Hematopoietic multipotent progenitor cell treated with erythropoietin and hydrocortisone succinate and interleukin-3 and kit ligand, for 15 days (in vitro differentiated cells): ENCODE measurements around the gene TOP2B.

Source experiments
- DNase-seq: peaks from one replicate; pipeline ENCODE4 v3.0.0-alpha.2; 2015; ENCODE audit warnings: low spot score

The TOP2B gene

DNA sequence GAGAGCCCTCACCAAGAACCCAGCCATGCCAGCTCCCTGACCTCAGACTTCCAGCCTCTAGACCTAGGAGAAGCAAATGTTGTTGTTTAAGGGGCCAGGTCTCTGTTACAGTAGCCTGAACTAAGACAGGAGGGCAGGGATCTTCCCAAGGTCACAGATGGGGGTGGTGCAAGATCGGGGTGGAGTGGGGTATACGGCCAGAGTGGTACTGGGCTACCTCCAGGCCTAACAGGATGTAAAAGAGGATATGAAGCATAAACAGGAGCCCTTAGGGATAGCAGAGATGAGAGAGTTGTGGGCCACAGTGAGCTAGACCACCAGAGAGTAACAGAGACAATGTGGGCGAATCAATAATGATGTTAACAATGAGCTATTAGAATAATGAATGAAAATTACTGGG, 82.9 kb downstream of the TOP2B start:
- no peak for DNase-seq

DNA sequence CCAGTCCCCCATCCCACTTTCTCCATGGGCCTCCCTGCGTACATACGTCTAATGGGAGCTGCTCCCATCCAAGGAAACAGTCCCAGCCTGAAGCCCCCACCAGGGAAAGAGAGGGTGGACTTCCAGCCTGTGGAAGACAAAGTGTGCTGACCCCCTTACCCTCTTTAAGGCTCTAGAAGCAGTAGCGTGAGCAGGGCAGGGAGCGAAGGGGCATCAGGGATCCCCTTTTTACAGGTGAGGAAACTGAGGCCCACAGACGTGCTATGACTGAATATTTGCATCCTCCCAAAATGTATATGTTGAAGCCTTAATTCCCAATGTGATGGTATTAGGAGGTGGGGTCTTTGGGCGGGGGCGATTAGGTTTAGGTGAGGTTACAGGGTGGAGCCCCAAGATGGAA, 83.4 kb downstream of the TOP2B start:
- DNase-seq = no peak

DNA sequence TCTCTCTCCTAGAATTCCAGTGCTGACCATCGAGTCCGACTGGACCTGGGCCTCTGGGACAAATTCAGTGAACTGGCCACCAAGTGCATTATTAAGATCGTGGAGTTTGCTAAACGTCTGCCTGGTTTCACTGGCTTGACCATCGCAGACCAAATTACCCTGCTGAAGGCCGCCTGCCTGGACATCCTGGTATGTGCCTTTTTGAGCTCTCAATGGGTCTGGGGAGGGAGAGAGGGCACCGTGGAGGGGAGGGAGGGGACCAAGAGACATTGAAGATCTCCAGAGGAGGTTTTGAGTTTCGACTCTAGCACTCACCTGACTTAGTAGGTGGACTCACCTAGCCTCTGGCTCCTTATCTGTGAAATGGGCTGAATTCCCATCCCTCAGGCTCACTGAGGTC, 84.2 kb downstream of the TOP2B start:
- no peak for DNase-seq

DNA sequence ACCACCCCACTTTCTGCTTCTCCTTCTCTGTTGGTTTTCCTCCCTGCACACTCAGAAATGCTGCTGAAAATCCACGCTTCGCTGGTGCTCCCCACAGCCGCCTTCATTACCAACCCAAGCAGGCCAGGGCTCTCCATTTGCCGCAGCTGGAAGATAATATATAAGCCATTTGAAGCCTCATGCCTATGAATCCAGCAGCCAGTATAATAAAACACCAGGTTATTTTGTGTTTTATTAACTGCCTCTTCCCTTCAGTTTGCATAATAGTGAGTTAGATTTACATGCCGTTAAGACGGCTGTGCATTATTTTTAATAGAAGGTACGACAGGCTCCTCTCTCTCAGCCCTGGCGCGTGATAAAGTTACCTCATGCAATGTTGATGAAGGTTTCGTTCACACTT, 86.6 kb downstream of the TOP2B start:
- DNase-seq = no peak

DNA sequence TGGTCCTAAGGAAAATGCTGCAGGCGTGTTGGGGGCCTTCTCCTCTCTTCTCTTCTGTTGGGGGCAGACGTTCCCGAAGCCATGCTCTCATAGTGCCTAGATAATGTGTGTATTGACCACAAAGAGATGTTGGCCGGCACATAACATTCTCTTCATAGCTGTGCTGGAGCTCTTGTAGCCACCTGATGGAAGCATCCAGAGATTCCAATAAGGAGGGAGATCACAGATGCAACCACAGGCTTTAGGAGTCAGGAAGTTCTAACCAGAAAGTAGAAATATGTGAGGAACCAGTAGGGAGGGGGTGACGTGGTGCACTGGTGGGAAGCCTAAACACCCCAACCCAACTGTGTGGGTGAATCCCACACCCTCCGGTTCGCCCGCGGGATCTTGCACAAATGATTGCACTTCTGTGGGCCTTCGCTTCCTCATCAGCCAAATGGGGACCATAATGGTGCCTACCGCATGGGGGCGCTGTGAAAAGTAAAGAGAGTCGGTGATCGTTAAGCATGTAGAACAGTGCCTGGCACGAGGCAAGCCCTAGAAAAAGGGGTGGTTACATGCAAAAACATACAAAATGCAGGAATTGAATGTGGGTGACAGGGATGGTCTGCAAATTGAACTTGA, 87.8 kb downstream of the TOP2B start:
- peak; percentile 15 for DNase-seq

DNA sequence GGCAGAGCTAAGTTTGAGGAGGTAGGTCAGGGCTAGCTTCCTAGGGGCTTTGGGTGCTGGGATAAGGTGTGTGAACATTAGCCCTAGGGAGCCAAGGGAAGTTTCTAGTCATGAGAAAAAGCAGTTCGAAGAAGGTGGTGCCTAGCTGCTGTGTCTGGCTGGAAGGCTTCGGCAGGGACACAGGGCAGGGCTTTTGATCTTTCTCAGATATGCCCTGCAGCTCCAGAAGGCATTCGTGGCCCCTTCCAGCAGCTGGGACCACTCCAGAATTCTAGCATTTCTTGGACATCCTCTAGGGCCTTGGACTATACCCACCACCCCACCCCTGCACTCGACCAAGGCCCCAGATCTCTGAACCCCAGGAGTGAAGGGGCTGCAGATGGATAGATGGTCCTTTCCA, 88.6 kb downstream of the TOP2B start:
- DNase-seq = no peak

DNA sequence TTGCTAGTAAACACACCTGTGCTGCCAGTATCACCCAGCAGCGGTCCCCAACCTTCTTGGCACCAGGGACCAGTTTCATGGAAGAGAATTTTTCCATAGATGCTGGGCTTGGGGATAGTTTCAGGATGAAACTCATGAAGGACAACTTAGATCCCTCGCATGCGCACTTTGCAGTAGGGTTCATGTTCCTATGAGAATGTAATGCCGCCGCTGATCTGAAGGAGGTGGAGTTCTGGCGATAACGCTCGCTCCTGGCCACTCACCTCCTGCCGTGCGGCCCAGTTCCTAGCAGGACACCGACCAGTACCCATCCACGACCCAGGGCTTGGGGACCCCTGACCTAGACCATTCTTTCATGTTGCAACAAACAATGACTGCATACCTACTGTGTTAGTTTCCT, 89.7 kb downstream of the TOP2B start:
- no peak for DNase-seq

DNA sequence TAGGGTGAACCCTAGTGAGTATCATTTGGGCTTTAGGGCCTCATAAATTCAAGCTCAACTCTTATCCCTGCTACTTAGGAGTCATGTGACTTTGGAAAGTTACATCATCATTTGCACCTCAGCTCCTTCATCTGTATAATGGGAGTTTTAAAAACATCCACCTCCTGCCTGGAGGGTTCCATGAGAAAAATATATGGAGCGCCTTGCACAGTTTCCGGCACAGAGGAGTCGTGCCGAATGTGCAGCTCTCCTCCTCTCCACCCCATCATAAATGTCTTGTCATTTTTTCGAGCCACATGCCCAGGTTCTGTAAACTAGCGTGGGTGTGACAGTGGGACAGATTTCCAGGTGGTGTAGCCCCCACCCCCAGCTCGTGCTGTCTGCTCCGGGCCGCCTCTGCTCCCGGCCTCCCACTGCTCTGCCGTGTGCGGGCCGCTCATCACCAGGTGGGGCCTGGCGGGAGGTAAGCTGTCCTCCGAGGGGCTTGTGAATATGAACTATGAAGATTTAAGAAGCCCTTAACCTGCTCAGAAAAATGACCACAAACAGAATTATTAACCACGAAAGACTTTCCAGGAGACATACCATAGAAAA, 90.4 kb downstream of the TOP2B start:
- DNase-seq = no peak

DNA sequence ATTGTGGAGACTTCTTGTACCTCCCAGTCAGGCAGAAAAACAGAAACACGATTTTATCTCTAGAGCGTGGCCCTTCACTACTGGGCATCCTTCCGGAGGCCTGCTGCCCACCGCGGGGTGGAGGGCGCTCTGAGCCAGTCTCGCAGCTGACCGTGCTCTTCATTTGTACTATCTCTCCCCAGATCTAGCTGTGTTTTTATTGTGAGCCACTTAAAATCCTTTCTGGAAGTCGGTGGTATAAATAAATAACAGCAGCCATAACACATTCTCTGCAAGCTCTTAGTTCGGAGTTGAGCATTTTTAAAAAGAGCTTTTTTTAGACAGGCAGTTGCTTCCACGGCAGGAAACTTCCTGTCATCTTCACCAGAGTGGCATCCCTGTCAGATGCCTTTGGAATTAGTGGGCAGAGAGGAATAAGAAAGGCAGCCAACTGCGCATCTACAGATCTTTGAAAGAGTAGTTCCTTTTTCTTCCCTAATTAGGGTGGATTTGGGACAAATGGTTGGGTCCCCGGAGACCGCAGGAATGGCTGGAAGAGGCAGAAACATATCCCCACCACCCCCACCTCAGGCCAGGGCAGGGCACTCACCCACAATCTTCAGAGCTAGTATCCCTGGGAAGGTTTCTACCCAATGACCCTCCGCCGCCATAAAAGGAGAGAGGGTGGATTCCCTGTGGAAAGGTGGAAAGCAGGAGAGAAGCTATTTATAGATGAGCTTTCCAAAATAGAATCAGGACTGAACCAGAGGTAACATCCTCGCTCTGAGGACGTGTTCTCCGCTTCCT, 91.1 kb downstream of the TOP2B start:
- DNase-seq = no peak

DNA sequence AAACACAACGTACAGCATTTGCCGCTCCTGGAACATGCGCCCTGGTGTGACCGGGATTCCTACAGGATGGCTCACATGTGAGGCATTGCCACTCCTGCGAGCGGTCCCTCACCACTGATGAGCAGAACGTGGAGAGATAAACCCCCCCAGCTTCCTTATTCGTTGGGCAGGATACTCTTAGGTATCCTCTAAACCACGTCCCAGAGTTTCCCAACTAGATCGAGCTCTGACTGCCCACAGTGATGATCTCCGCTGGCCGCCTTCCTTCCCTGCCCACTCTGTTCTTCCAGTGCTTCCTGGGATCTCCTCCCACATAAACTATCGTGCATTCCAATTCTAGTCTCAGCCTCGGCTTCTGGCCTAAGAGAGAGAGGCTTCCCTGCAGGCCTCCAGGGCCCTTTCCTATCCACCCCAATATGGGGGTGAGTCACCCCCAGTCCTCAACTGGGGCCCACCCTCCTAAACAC, 91.8 kb downstream of the TOP2B start:
- DNase-seq = no peak

DNA sequence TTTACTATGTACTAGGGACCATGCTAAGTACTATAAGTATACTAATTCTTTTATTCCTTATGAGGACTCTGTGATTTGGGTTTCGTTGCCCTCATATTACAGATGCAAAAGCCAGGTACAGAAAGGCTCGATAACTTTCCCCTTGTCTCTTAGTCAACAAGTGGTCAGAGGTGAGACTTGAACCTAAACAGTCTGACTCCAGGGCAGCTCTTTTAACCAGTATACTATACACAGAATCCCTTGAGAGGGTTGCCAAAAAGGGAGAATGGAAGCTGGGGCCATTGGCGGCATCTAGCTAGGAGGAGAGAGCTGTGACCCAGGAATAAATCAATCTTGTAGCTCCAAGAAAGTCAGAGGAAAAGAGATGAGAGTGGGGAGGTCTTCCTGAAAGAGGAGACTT, 92.4 kb downstream of the TOP2B start:
- no peak for DNase-seq

DNA sequence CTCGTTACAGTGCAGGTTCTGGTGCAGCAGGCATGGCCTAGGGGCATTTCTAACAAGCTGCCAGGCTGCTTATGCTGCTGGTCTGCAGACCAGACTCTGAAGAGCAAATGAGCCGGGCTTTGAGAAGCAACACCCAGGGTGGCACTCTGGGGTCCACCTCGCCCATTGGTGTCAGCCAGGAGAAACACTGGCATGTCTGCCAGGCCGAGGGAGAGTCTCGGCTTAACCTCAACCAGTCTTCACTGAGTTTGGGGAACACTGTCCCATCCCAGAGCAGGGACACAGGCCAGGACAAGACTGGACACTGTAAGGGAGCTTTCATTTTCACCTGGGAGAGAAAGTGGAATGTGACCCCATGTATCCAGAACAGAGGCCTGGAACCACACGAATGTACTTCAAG, 93.4 kb downstream of the TOP2B start:
- DNase-seq = no peak

DNA sequence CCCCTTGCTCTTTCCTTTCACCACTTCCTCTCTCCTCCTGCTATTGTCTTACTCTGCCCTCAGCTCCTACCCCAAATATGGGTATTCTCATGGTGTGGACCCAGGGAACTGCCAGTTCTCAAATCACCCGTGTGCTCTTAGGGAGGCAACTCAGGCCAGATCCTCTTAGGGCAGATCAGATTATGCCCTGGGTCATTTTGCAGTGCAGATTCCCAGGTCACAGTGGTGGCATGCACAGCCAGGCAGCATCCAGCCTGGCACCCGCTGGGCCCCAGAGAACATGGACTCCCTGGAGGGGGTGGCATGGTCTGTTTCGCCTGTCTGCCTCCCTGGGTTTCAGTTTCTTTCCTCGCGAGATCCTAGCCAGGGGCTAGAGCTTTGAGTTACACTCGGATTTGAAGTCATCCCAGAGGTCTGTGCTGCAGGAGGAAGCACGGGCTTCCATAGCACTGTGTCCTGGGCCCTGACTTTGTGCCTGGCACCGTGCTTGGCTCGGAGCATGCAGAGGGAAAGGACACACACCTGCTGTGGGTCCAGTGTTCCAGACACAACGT, 96.1 kb downstream of the TOP2B start:
- DNase-seq = no peak

DNA sequence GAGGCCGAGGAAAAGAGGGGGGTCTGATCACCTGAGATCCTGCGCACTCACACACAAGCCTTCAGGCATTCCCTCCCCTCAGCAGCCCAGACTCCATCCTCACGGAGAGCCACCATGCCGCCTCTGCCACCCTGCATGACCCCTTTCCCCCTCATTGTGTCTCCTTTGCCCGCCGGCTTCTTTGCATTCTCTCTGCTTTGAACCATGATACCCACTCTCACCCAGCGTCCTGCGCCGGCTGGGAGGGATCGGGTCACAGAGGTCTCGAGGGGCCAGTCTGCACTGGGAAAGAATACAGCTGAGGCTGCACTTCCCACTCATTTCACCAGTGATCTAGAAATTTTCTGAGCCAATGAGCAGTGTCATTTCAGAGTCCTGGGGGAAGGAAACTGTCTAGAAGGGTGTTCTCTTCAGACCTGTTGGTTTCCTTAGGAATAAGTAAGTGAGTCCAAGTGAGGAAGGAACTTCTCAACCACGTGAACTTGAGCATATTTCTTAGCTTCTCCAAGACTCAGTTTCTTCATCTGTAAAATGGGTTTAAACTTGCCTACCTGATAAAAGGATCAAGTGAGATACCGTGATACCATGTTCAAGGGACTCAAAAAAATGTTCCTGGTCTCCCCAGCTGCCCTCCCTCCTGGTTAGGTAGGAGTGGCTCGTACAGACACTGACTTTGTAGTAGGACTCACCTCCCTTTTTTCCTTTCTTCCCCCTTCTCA, 96.7 kb downstream of the TOP2B start:
- no peak for DNase-seq

DNA sequence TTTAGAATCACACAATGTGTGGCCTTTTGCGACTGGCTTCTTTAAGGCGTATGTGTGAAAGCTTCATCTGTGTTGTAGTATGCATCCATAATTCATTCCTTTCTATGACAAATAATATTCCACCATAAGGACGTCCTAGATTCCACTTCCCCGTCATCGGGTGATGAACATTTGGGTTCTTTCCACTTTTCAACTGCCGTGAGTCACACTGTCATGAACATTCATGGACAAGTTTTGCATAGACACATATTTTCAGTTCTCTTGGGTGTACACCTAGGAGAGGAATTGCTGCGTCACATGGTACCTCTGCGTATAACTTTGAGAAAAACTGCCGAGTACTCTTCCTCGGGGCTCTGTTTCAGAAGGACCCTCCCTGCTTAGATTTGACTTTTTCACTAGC, 97.3 kb downstream of the TOP2B start:
- no peak for DNase-seq

DNA sequence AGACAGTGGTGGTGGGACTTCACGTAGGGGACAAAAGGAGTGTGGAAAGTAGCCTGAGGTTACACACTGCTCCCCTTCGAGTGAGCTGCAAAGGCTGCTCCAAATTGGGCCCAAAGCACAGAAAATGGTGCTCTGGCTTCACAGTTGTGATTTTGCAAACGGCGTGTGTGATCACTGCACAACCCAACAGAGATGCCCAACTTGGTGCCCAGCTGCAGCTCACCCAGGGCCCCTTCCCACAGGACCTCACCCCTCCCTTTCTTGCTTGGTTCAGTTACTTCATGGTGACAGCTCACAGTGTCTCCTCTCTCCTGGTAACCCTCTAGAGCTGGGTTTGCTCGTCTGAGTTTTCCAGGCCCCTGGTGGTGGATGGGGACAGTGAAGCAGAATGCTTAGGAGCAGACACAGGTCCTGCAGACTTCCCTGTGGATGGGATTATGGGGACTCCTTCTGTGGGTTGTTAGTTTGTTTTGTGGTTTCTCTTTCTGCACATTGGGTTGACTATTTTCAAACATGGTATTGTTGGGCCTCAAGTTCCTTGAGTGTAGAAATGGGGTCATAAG, 98.3 kb downstream of the TOP2B start:
- DNase-seq = no peak

DNA sequence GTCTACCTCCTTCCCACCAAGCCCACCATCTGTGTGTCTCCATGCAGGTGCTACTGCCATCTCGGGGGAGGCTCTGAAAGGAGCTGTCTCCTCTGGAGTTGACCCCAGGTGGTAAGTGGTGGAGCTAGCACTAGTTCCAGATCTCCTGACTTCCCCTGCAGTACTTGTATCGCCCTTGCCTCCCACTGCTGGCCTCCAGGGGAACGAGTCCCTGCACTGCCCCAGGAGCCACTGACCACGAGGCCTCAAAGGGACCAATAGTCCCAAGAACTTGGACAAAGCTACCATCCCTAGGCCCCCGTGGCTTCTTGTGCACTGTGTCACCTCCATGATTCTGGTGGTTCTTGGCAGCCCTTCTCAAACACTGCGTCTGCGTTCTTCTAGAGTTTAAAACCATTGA, 98.9 kb downstream of the TOP2B start:
- DNase-seq = no peak

DNA sequence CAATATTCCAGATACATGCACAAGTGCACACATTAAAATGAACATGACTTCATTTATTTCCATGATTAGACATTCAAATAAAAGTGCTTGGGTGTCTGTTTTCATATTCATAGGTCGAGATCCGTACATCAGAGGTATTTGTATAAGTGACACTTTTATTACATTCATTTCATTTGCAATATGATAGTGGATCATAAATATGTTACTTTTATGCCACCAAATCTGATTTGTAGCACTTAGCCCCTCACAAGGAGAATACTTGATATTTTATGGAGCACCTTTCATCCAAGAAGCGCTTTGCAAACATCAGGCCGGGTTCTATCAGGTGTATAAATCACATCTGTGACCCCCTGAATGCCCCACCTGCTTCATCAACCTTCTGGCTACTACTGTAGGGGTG, 100.6 kb downstream of the TOP2B start:
- DNase-seq = no peak

DNA sequence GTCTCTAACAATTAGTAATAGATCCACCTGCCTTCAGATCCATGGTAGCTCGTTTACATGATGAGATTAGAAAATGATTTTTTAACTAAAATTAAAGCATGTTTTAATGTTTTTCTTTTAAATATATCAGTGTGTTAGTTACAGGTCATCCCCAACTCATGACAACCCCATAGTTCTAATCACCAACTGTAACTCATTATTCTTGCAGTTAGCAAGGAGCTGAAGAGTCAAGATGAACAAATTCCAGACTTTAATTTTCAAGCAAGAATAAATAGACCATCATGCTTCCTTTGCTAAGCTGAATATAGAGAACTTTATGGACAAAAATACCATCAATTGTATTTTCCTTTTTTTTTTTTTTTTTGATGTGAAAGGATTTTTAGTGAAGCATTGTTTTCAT, 101.1 kb downstream of the TOP2B start:
- no peak for DNase-seq

DNA sequence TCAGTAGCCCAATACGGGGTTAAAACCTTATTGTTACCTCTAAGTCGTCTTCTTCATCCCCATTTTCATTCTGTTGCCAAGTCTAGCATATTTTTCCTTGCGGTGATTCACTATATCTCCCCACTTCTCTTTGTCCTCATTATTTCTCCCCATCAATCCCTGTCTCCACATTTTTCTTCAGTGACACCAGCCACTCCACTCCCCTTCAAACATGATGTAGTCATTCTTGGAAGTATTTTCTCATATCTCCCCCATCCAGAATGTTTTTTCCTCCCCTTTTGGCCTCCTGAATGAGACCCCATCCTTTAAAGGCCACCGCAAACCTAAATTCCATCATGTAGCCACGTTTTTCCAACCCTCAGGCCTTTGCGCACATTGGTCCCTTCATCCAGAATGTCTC, 105.9 kb downstream of the TOP2B start:
- no peak for DNase-seq

DNA sequence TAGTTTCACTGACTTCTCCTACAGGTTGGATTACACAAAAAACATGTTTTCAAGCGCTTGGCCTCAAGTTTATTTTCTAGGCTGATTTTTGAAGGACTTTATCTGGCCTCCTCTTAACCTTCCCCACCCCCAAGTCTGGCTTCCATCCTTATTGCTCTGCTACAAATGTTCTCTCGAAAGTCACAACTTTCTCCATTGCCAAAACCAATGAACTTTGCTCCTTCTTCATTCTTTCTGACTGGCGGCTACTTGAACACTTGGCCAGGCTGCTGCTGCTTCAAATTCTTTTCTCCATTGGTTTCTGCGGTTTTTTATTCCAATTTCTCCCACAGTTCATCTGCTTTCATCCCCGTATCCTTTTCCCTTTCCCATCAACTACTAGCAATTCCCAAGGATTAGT, 106.6 kb downstream of the TOP2B start:
- DNase-seq = no peak

DNA sequence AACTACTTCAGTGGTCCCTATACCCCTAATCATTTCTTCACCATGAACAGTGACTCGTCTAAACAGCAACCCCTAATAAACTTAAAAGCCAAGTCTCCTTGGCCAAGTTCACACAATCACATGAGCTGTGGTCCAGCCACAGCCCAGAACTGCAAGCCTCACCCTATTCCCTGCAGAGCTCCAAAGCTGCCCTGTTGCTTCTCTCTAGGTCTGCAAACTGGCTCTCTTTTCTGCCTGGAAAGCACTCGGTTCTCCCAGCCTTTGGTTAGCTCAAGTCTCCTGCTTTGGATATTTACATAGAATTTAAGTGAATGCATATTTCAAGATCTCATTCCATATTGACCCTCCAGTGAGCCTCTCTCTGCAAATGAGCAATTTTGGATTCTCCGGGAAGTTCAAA, 107.0 kb downstream of the TOP2B start:
- DNase-seq = no peak
